H1 (cell line): ENCODE results near the gene TP53BP1.

Experiments
- ATF3 ChIP-seq: IDR thresholded peaks from 2 replicates; pipeline ENCODE4 v1.6.1; 2011; ENCODE audit warnings: low read depth, mild to moderate bottlenecking, low read length; ENCODE audit not compliant: insufficient read depth
- EP300 ChIP-seq, 2 experiments: IDR thresholded peaks; 1 replicate in 1 of 2; 2 replicates in 1 of 2; pipeline ENCODE4 v1.6.1; 2011 to 2012; ENCODE audit warnings: low read depth in 2 of 2, low read length in 2 of 2, mild to moderate bottlenecking in 2 of 2, borderline replicate concordance in 1 of 2, inconsistent platforms in 1 of 2, moderate library complexity in 1 of 2
- EZH2 ChIP-seq: fragments of 200-600 bp; sonication (generic); IDR thresholded peaks from 2 replicates; pipeline ENCODE4 v1.7.1; 2012; ENCODE audit warnings: low read depth, mild to moderate bottlenecking, moderate library complexity, low read length, inconsistent platforms; ENCODE audit not compliant: severe bottlenecking
- JUND ChIP-seq: IDR thresholded peaks from 2 replicates; pipeline ENCODE4 v1.6.1; 2011; ENCODE audit warnings: mild to moderate bottlenecking, improper control_type of control experiment, low read length
- KDM1A ChIP-seq: fragments of 200-600, 300-600 bp; sonication (generic); IDR thresholded peaks from 2 replicates; pipeline ENCODE4 v1.7.1; 2016; ENCODE audit warnings: mild to moderate bottlenecking, low read length, borderline replicate concordance
- POLR2A ChIP-seq, 2 experiments: IDR thresholded peaks; 1 replicate in 1 of 2; 2 replicates in 1 of 2; pipeline ENCODE4 v1.6.1; 2011; ENCODE audit warnings: low read depth in 2 of 2, low read length in 2 of 2, mild to moderate bottlenecking in 2 of 2; ENCODE audit errors: control extremely low read depth in 1 of 2
- POLR2AphosphoS5 ChIP-seq: IDR thresholded peaks from 2 replicates; pipeline ENCODE4 v1.6.1; 2011; ENCODE audit warnings: low read depth, low read length
- ZNF274 ChIP-seq: IDR thresholded peaks from 2 replicates; pipeline ENCODE4 v1.7.0; 2012; ENCODE audit warnings: low read length, borderline replicate concordance; ENCODE audit errors: extremely low read depth
- TF ChIP-seq, protein P1 (sequence below), 3 experiments: IDR thresholded peaks; 1 replicate in 2 of 3; 2 replicates in 1 of 3; pipeline versions ENCODE4 v1.5.1 to v1.6.1; 2011; ENCODE audit warnings: low read length in 3 of 3, mild to moderate bottlenecking in 3 of 3, inconsistent platforms in 2 of 3, low read depth in 1 of 3, moderate library complexity in 1 of 3; ENCODE audit not compliant: insufficient read depth in 1 of 3; ENCODE audit errors: control extremely low read depth in 1 of 3
- TF ChIP-seq, protein P2 (sequence below): IDR thresholded peaks from 2 replicates; pipeline ENCODE4 v1.6.1; 2012; ENCODE audit warnings: inconsistent platforms

GRCh38 chr15:43525131-43525530, 32.2 kb upstream of the TP53BP1 start:
- TF ChIP-seq EZH2 (no peak), POLR2A (IDR thresholded peaks at IDR 0.05; ENCODE audit: control extremely low read depth in 1 of 2, low read depth in 2 of 2, low read length in 2 of 2) (no peak), JUND (no peak), ZNF274 (no peak), EP300 (IDR thresholded peaks at IDR 0.05; ENCODE audit: borderline replicate concordance in 1 of 2, low read depth in 2 of 2, low read length in 2 of 2) (no peak), KDM1A (no peak), POLR2AphosphoS5 (no peak), ATF3 (no peak)
- TF ChIP-seq, protein P1, sequence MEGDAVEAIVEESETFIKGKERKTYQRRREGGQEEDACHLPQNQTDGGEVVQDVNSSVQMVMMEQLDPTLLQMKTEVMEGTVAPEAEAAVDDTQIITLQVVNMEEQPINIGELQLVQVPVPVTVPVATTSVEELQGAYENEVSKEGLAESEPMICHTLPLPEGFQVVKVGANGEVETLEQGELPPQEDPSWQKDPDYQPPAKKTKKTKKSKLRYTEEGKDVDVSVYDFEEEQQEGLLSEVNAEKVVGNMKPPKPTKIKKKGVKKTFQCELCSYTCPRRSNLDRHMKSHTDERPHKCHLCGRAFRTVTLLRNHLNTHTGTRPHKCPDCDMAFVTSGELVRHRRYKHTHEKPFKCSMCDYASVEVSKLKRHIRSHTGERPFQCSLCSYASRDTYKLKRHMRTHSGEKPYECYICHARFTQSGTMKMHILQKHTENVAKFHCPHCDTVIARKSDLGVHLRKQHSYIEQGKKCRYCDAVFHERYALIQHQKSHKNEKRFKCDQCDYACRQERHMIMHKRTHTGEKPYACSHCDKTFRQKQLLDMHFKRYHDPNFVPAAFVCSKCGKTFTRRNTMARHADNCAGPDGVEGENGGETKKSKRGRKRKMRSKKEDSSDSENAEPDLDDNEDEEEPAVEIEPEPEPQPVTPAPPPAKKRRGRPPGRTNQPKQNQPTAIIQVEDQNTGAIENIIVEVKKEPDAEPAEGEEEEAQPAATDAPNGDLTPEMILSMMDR (IDR thresholded peaks at IDR 0.05; ENCODE audit: control extremely low read depth in 1 of 3, insufficient read depth in 1 of 3, low read depth in 1 of 3, low read length in 3 of 3), result no peak
- TF ChIP-seq, protein P2, sequence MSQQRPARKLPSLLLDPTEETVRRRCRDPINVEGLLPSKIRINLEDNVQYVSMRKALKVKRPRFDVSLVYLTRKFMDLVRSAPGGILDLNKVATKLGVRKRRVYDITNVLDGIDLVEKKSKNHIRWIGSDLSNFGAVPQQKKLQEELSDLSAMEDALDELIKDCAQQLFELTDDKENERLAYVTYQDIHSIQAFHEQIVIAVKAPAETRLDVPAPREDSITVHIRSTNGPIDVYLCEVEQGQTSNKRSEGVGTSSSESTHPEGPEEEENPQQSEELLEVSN, result no peak
